HEK293 (cell line): ENCODE data around the gene ESPNL.

Experiments
- EGR2 ChIP-seq: fragments of 450-650 bp; formaldehyde crosslinking; IDR thresholded peaks from 2 replicates; pipeline ENCODE4 v1.5.1; 2016; ENCODE audit warnings: low read depth, missing biosample characterization, missing genetic modification characterization
- INSM2 ChIP-seq: fragments of 450-650 bp; formaldehyde crosslinking; IDR thresholded peaks from 2 replicates; pipeline ENCODE4 v1.5.1; 2016; ENCODE audit warnings: missing biosample characterization, missing genetic modification characterization
- KLF1 ChIP-seq: fragments of 450-650 bp; formaldehyde crosslinking; IDR thresholded peaks from 2 replicates; pipeline ENCODE4 v1.5.1; 2016; ENCODE audit warnings: missing biosample characterization, missing genetic modification characterization
- KLF8 ChIP-seq: fragments of 450-650 bp; formaldehyde crosslinking; IDR thresholded peaks from 2 replicates; pipeline ENCODE4 v1.5.1; 2016; ENCODE audit warnings: missing biosample characterization, missing genetic modification characterization
- PRDM4 ChIP-seq: fragments of 450-650 bp; formaldehyde crosslinking; IDR thresholded peaks from 2 replicates; pipeline ENCODE4 v1.5.1; 2017; ENCODE audit warnings: missing biosample characterization, missing genetic modification characterization
- SCRT2 ChIP-seq: fragments of 450-650 bp; formaldehyde crosslinking; IDR thresholded peaks from 2 replicates; pipeline ENCODE4 v1.5.1; 2016; ENCODE audit warnings: missing biosample characterization, missing genetic modification characterization
- SP2 ChIP-seq: fragments of 450-650 bp; formaldehyde crosslinking; IDR thresholded peaks from 2 replicates; pipeline ENCODE4 v1.5.1; 2016; ENCODE audit warnings: missing biosample characterization, missing genetic modification characterization
- WT1 ChIP-seq: fragments of 450-650 bp; formaldehyde crosslinking; IDR thresholded peaks from 2 replicates; pipeline ENCODE4 v1.5.1; 2016; ENCODE audit warnings: missing biosample characterization, missing genetic modification characterization
- ZFHX2 ChIP-seq: fragments of 450-650 bp; formaldehyde crosslinking; conservative IDR thresholded peaks from 2 replicates; pipeline ENCODE4 v1.5.1; 2016; ENCODE audit warnings: missing biosample characterization, missing genetic modification characterization
- ZFP69B ChIP-seq: fragments of 450-650 bp; formaldehyde crosslinking; IDR thresholded peaks from 2 replicates; pipeline ENCODE4 v1.5.1; 2016; ENCODE audit warnings: missing biosample characterization, missing genetic modification characterization
- ZNF133 ChIP-seq: fragments of 450-650 bp; formaldehyde crosslinking; IDR thresholded peaks from 2 replicates; pipeline ENCODE4 v1.5.1; 2016; ENCODE audit warnings: missing biosample characterization, missing genetic modification characterization
- ZNF311 ChIP-seq: fragments of 450-650 bp; formaldehyde crosslinking; IDR thresholded peaks from 2 replicates; pipeline ENCODE4 v1.5.1; 2017; ENCODE audit warnings: missing biosample characterization, missing genetic modification characterization, borderline replicate concordance
- ZNF335 ChIP-seq: fragments of 450-650 bp; formaldehyde crosslinking; conservative IDR thresholded peaks from 2 replicates; pipeline ENCODE4 v1.5.1; 2016; ENCODE audit warnings: missing biosample characterization, missing genetic modification characterization
- ZNF341 ChIP-seq: fragments of 450-650 bp; formaldehyde crosslinking; IDR thresholded peaks from 2 replicates; pipeline ENCODE4; 2016; ENCODE audit warnings: low read depth, missing biosample characterization, missing genetic modification characterization
- ZNF514 ChIP-seq: fragments of 450-650 bp; formaldehyde crosslinking; IDR thresholded peaks from 2 replicates; pipeline ENCODE4 v1.5.1; 2016; ENCODE audit warnings: missing biosample characterization, missing genetic modification characterization
- ZNF529 ChIP-seq: fragments of 450-650 bp; formaldehyde crosslinking; IDR thresholded peaks from 2 replicates; pipeline ENCODE4 v1.5.1; 2017; ENCODE audit warnings: missing genetic modification characterization, missing biosample characterization; ENCODE audit not compliant: insufficient replicate concordance
- ZNF610 ChIP-seq: fragments of 450-650 bp; formaldehyde crosslinking; IDR thresholded peaks from 2 replicates; pipeline ENCODE4 v1.5.1; 2016; ENCODE audit warnings: missing biosample characterization, missing genetic modification characterization, borderline replicate concordance
- ZNF629 ChIP-seq: fragments of 450-650 bp; formaldehyde crosslinking; IDR thresholded peaks from 2 replicates; pipeline ENCODE4 v1.5.1; 2017; ENCODE audit warnings: missing biosample characterization, missing genetic modification characterization
- ZNF701 ChIP-seq: fragments of 450-650 bp; formaldehyde crosslinking; IDR thresholded peaks from 2 replicates; pipeline ENCODE4 v1.5.1; 2016; ENCODE audit warnings: missing biosample characterization, missing genetic modification characterization
- ZXDB ChIP-seq: fragments of 450-650 bp; formaldehyde crosslinking; IDR thresholded peaks from 2 replicates; pipeline ENCODE4 v1.5.1; 2016; ENCODE audit warnings: missing biosample characterization, missing genetic modification characterization
- TF ChIP-seq, protein P1 (sequence below): fragments of 450-650 bp; formaldehyde crosslinking; IDR thresholded peaks from 2 replicates; pipeline ENCODE4 v1.5.1; 2016; ENCODE audit warnings: missing biosample characterization, missing genetic modification characterization
- TF ChIP-seq, protein P2 (sequence below): fragments of 450-650 bp; formaldehyde crosslinking; conservative IDR thresholded peaks from 2 replicates; pipeline ENCODE4 v1.5.1; 2016; ENCODE audit warnings: low read depth, missing biosample characterization, missing genetic modification characterization

ESPNL gene

DNA sequence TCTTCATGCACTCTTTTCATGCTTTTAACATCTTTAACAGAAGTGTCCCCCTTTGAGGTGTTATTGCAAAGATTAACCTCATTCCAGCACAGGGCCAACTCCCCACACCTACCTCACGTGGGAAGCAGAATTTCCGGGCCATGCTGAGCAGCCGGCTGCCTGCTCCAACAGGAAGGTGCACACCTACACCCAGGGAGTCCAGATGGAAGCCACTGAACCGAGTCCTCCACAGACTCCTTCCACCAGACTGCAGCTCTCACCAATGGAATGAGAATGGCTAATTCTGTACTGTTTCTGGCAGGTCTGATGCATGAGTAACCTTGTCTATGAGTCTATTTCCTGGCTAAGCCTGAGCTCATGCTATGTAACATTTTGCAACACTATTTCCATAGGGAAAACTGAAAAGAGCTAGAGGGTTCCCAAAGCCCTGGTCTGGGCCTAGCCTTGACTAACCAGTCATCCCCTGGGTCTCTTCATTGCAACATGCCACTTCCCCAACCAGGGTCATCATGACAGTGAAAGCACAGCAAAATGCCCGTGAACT lies 69.6 kb downstream of the ESPNL start (continued):
- TF ChIP-seq, protein P1, sequence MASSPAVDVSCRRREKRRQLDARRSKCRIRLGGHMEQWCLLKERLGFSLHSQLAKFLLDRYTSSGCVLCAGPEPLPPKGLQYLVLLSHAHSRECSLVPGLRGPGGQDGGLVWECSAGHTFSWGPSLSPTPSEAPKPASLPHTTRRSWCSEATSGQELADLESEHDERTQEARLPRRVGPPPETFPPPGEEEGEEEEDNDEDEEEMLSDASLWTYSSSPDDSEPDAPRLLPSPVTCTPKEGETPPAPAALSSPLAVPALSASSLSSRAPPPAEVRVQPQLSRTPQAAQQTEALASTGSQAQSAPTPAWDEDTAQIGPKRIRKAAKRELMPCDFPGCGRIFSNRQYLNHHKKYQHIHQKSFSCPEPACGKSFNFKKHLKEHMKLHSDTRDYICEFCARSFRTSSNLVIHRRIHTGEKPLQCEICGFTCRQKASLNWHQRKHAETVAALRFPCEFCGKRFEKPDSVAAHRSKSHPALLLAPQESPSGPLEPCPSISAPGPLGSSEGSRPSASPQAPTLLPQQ (tag by site-specific recombination) = no peak
- peak; percentile 59 for TF ChIP-seq INSM2 (tag by site-specific recombination)
- no peak for TF ChIP-seq ZNF529 (tag by site-specific recombination)
- no peak for TF ChIP-seq ZNF311 (tag by site-specific recombination)
- TF ChIP-seq ZNF701 = no peak
- TF ChIP-seq ZFP69B = 0 out of 2 replicates have a peak, but pooled peaks have one; percentile 5
- no peak for TF ChIP-seq ZNF133
- TF ChIP-seq ZNF335 = 0 out of 2 replicates have a peak, but pooled peaks have one; percentile 42
- peak; percentile 84 for TF ChIP-seq ZFHX2 (tag by site-specific recombination)
- peak; percentile 62 for TF ChIP-seq EGR2 (tag by site-specific recombination)
- TF ChIP-seq SCRT2 = no peak
- no peak for TF ChIP-seq PRDM4 (tag by site-specific recombination)
- TF ChIP-seq KLF8 (tag by site-specific recombination) = 0 out of 2 replicates have a peak, but pooled peaks have one; percentile 8
- TF ChIP-seq WT1 (tag by site-specific recombination) = 0 out of 2 replicates have a peak, but pooled peaks have one; percentile 38
- no peak for TF ChIP-seq ZNF514 (tag by site-specific recombination)
- peak; percentile 28; the same call in 1 of the 2 replicates for TF ChIP-seq SP2 (tag by site-specific recombination)
- TF ChIP-seq, protein P2, sequence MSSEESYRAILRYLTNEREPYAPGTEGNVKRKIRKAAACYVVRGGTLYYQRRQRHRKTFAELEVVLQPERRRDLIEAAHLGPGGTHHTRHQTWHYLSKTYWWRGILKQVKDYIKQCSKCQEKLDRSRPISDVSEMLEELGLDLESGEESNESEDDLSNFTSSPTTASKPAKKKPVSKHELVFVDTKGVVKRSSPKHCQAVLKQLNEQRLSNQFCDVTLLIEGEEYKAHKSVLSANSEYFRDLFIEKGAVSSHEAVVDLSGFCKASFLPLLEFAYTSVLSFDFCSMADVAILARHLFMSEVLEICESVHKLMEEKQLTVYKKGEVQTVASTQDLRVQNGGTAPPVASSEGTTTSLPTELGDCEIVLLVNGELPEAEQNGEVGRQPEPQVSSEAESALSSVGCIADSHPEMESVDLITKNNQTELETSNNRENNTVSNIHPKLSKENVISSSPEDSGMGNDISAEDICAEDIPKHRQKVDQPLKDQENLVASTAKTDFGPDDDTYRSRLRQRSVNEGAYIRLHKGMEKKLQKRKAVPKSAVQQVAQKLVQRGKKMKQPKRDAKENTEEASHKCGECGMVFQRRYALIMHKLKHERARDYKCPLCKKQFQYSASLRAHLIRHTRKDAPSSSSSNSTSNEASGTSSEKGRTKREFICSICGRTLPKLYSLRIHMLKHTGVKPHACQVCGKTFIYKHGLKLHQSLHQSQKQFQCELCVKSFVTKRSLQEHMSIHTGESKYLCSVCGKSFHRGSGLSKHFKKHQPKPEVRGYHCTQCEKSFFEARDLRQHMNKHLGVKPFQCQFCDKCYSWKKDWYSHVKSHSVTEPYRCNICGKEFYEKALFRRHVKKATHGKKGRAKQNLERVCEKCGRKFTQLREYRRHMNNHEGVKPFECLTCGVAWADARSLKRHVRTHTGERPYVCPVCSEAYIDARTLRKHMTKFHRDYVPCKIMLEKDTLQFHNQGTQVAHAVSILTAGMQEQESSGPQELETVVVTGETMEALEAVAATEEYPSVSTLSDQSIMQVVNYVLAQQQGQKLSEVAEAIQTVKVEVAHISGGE (tag by site-specific recombination) = 0 out of 2 replicates have a peak, but pooled peaks have one; percentile 8
- TF ChIP-seq ZXDB (tag by site-specific recombination) = no peak
- TF ChIP-seq ZNF629 (tag by site-specific recombination) = peak; percentile 68; the same call in 1 of the 2 replicates
- no peak for TF ChIP-seq ZNF341 (tag by site-specific recombination)
- no peak for TF ChIP-seq KLF1 (tag by site-specific recombination)
- TF ChIP-seq ZNF610 = 0 out of 2 replicates have a peak, but pooled peaks have one; percentile 6
